Ishikawa (cell line): Measurements from ENCODE around the gene AGAP1.

Source experiments
- CEBPB ChIP-seq: IDR thresholded peaks from 2 replicates; pipeline ENCODE4 v1.6.1; 2012
- CREB1 ChIP-seq: IDR thresholded peaks from 2 replicates; pipeline ENCODE4 v1.6.1; 2012; ENCODE audit warnings: low read depth
- EGR1 ChIP-seq: IDR thresholded peaks from 2 replicates; pipeline ENCODE4 v1.6.1; 2012
- EP300 ChIP-seq: IDR thresholded peaks from 2 replicates; pipeline ENCODE4 v1.6.1; 2012; ENCODE audit warnings: borderline replicate concordance
- FOXM1 ChIP-seq: IDR thresholded peaks from 2 replicates; pipeline ENCODE4 v1.6.1; 2012; ENCODE audit warnings: low read depth, borderline replicate concordance
- NFIC ChIP-seq: IDR thresholded peaks from 2 replicates; pipeline ENCODE4 v1.6.1; 2012
- RAD21 ChIP-seq: IDR thresholded peaks from 2 replicates; pipeline ENCODE4 v1.6.1; 2012; ENCODE audit warnings: low read depth
- TAF1 ChIP-seq: IDR thresholded peaks from 2 replicates; pipeline ENCODE4 v1.6.1; 2012; ENCODE audit warnings: low read depth, mild to moderate bottlenecking
- TCF12 ChIP-seq: IDR thresholded peaks from 2 replicates; pipeline ENCODE4 v1.6.1; 2012; ENCODE audit warnings: low read depth
- TEAD4 ChIP-seq: IDR thresholded peaks from 2 replicates; pipeline ENCODE4 v1.6.1; 2012
- YY1 ChIP-seq: IDR thresholded peaks from 2 replicates; pipeline ENCODE4 v1.6.1; 2012; ENCODE audit warnings: low read depth
- ZBTB7A ChIP-seq: IDR thresholded peaks from 2 replicates; pipeline ENCODE4 v1.6.1; 2012; ENCODE audit warnings: low read depth
- TF ChIP-seq, protein P1 (sequence below): IDR thresholded peaks from 2 replicates; pipeline ENCODE4 v1.6.1; 2012
- TF ChIP-seq, protein P2 (sequence below): IDR thresholded peaks from 2 replicates; pipeline ENCODE4 v1.6.1; 2012; ENCODE audit warnings: low read depth, mild to moderate bottlenecking
- TF ChIP-seq, protein P3 (sequence below): IDR thresholded peaks from 2 replicates; pipeline ENCODE4 v1.6.1; 2012

AGAP1 gene

GRCh38 chr2:236056141-236056540 lies 562.3 kb downstream of the AGAP1 start:
- TF ChIP-seq TCF12 (no peak), FOXM1 (no peak), EGR1 (no peak), ZBTB7A (no peak), TEAD4 (no peak), TAF1 (no peak), NFIC (no peak), CREB1 (no peak), RAD21 (no peak), YY1 (no peak), EP300 (no peak), CEBPB (no peak)
- TF ChIP-seq, protein P1, sequence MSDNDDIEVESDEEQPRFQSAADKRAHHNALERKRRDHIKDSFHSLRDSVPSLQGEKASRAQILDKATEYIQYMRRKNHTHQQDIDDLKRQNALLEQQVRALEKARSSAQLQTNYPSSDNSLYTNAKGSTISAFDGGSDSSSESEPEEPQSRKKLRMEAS: no peak
- TF ChIP-seq, protein P2, sequence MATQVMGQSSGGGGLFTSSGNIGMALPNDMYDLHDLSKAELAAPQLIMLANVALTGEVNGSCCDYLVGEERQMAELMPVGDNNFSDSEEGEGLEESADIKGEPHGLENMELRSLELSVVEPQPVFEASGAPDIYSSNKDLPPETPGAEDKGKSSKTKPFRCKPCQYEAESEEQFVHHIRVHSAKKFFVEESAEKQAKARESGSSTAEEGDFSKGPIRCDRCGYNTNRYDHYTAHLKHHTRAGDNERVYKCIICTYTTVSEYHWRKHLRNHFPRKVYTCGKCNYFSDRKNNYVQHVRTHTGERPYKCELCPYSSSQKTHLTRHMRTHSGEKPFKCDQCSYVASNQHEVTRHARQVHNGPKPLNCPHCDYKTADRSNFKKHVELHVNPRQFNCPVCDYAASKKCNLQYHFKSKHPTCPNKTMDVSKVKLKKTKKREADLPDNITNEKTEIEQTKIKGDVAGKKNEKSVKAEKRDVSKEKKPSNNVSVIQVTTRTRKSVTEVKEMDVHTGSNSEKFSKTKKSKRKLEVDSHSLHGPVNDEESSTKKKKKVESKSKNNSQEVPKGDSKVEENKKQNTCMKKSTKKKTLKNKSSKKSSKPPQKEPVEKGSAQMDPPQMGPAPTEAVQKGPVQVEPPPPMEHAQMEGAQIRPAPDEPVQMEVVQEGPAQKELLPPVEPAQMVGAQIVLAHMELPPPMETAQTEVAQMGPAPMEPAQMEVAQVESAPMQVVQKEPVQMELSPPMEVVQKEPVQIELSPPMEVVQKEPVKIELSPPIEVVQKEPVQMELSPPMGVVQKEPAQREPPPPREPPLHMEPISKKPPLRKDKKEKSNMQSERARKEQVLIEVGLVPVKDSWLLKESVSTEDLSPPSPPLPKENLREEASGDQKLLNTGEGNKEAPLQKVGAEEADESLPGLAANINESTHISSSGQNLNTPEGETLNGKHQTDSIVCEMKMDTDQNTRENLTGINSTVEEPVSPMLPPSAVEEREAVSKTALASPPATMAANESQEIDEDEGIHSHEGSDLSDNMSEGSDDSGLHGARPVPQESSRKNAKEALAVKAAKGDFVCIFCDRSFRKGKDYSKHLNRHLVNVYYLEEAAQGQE: no peak
- TF ChIP-seq, protein P3, sequence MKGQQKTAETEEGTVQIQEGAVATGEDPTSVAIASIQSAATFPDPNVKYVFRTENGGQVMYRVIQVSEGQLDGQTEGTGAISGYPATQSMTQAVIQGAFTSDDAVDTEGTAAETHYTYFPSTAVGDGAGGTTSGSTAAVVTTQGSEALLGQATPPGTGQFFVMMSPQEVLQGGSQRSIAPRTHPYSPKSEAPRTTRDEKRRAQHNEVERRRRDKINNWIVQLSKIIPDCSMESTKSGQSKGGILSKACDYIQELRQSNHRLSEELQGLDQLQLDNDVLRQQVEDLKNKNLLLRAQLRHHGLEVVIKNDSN: no peak

- no peak for TF ChIP-seq EGR1
- no peak for TF ChIP-seq CREB1
- no peak for TF ChIP-seq CEBPB
- no peak for TF ChIP-seq YY1
- no peak for TF ChIP-seq FOXM1
- TF ChIP-seq, protein P1: no peak
- TF ChIP-seq TCF12: no peak
- TF ChIP-seq, protein P3: no peak
- TF ChIP-seq ZBTB7A: no peak
- TF ChIP-seq EP300: no peak
- TF ChIP-seq TEAD4: no peak
- TF ChIP-seq NFIC: no peak
- no peak for TF ChIP-seq TAF1
- TF ChIP-seq RAD21: no peak
- TF ChIP-seq, protein P2: no peak
Measured at GRCh38 chr2:236057375-236057774, 563.5 kb downstream of the AGAP1 start.

DNA sequence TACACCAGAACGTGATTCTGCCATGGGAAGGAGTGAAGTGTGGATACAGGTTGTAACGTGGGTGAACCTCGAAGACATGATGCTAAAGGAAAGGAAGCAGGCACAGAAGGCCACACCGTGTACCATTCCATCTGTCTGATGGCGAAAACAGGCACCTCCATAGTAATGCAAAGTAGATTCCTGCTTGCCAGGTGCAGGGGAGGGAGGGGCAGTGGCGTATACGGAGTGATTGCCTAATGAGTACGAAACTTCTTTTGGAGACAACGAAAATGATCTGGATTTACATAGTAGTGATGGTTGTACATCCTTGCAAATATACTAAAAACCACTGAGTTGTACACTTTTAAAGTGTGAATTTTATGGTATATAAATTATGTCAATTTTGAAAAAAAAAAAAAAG lies 567.7 kb downstream of the AGAP1 start:
- TF ChIP-seq, protein P1: no peak
- no peak for TF ChIP-seq EP300

GRCh38 chr2:236061899-236062298 lies 568.1 kb downstream of the AGAP1 start:
- no peak for TF ChIP-seq FOXM1
- TF ChIP-seq ZBTB7A: no peak
- TF ChIP-seq CEBPB: no peak
- TF ChIP-seq TEAD4: no peak
- TF ChIP-seq, protein P3: no peak
- no peak for TF ChIP-seq CREB1
- TF ChIP-seq NFIC: no peak
- TF ChIP-seq YY1: no peak
- TF ChIP-seq, protein P2: no peak
- TF ChIP-seq, protein P1: no peak
- no peak for TF ChIP-seq EP300
- no peak for TF ChIP-seq EGR1
- no peak for TF ChIP-seq RAD21
- TF ChIP-seq TCF12: no peak
- no peak for TF ChIP-seq TAF1
